Activated CD4-positive, alpha-beta T cell treated with anti-CD3 and anti-CD28 coated beads for 4 hours (primary cell): ENCODE measurements around the gene PAQR3.
A peak's percentile ranks its signal among the peaks of the same experiment; 100 is the strongest.

Source experiments
- DNase-seq, 2 donors: peaks; one replicate each; pipeline ENCODE4 v3.0.0-alpha.2; 2020

PAQR3 gene, protein sequence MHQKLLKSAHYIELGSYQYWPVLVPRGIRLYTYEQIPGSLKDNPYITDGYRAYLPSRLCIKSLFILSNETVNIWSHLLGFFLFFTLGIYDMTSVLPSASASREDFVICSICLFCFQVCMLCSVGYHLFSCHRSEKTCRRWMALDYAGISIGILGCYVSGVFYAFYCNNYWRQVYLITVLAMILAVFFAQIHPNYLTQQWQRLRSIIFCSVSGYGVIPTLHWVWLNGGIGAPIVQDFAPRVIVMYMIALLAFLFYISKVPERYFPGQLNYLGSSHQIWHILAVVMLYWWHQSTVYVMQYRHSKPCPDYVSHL

DNA sequence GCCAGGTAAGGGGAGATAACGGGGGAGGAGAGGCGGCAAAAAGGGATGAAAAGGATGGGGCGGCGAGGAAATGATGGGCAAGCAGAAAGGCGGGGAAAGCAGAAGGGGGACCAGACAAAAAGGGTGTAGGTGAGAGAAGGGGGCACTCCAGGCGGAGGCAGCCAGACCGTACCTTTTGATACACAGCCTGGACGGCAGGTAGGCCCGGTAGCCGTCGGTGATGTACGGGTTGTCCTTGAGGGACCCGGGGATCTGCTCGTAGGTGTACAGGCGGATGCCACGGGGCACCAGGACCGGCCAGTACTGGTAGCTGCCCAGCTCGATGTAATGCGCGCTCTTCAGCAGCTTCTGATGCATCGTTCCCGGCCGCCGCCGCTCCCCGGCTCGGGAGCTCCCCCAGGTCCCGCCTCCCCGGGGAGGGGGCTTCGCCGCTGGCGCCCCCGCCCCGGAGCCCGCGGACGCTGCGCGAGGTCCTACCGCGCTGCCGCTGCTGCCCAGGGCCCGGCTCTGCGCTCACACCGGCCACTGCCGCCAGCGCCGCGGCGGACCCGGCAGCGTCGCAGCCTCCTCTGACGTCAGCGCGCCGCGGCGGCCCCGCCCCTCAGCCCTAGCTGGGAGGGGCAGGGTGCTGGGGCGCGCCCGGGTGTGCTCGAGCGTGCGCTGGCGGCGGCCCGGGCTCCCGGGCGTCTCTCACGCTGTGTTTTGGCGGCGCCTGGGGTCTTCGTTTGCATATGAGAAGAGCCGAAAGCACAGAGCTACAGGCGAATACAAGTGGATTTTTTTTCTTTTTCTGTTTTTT, at the start of gene PAQR3:
TSS of gene PAQR3 (minus strand) at position 571 of the 799 bp plus-strand sequence. CDS start at position 357, 214 bp downstream.
- peak; percentile 82 to 85 for DNase-seq

DNA sequence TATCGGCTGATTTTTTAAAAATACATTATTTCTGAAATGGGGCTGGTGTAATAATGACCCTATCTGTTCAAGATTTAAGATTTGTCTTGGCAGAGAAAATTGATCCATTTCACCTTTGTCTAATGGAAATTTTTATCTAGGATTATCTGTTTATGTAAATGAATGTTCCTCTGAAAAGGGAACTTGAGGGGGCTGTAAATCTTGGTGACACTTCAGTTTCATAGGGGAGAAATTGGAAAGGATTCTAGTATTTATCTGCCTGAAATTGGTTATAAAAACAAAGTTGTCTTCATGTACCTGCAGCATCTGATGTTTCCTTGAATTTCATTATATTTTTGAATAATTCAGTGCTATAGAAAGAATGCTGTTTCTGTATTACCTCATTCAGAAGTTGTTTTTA, 48.4 kb upstream of the PAQR3 start:
- no peak for DNase-seq

DNA sequence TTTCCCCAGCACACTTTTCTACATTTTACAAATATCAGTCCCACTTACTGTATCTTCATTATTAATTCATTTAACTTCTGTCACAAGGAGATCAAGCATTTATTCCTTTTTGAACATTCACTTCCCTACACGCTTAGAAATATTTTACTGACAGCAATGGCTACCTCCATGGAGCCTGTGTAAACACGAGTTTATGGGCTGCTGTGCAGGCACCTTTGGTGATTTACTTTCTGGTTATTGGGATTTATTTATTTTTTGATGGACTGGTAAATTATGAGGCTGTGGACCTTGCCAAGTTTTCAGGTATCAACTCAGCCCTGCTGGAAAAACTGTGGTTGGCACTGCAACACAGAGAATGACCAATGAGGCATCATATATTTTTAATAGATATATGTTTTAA, 45.4 kb upstream of the PAQR3 start:
- no peak for DNase-seq

DNA sequence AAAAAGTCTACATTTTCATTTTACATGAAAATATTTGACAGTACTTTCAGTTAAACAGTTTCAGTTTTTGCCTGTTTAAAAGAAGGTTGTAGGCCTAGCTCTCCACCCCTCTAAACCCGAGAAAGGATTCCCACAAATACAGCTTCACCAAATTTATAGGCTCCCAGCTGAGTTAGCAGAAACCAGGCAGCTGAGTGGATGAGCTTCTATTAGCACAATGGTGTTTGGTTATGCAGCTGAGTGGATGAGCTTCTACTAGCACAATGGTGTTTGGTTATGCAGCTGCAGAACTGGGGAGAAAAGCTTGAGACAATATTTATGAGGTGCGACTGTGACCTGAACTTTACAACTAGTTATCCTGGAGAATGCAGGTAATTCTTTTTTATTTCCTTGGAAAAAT, 36.6 kb upstream of the PAQR3 start:
- DNase-seq = no peak

DNA sequence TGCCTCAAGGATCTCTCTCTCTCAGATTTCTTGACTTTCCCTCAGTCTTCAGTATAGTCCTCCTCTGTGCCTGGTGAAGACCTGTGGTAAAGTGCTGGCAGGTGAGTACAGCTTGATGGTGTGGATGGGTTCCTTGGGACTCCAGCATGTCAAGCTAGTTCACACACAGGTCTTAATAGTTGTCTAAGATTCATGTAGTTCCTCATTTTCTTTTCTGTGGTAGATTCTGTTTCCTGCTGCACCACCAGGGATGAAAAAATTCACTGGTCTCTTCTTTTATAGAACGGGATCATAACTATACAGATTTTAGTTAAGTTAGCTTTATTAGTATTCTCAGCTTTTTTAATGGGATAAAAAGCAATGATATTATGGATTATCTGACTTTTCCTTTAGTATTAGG, 32.5 kb upstream of the PAQR3 start:
- no peak for DNase-seq

DNA sequence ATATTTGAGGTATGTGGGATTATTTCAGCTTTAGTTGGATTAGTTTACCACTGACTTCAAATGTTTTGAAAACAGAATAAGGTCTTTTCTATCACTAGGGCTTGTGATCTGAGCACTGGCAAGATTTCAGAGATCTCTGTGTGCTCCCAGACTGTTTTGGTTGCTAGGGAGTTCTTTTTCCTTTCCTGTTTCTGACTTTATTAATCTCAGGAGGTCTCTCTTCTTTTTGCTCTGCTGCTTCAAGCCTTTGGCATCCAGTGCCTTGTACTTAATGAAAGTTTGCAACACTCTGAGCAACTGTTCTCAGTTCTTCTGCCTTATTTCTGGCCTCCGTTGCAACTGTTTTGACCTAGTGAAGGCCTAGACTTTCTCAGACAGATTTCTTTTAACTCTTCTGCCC, 32.1 kb upstream of the PAQR3 start:
- no peak for DNase-seq

DNA sequence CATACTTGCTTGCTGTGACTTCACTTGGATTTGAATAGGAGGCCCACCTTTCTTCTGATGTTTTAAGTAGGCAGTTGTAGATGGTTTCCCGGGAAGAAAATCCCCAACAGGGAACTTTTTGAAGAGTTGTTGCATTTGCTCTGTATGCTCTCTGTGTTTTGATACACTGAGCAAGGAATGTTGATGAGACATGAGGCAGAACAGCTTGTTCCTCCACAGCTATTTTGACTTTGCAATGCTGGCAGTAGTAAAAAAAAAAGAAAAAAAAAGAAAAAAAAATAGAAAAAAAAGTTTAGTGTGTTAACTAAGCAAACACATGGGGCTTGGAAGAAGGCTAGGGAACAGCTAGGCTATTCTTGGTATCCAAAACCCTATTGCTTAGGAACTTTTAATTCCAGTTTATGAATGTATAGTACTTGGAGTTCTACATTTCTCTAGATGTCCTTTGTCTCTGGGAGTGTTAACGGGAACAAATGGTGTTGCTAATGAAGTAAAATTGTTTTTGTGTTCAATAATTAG, 23.4 kb upstream of the PAQR3 start:
- no peak for DNase-seq

DNA sequence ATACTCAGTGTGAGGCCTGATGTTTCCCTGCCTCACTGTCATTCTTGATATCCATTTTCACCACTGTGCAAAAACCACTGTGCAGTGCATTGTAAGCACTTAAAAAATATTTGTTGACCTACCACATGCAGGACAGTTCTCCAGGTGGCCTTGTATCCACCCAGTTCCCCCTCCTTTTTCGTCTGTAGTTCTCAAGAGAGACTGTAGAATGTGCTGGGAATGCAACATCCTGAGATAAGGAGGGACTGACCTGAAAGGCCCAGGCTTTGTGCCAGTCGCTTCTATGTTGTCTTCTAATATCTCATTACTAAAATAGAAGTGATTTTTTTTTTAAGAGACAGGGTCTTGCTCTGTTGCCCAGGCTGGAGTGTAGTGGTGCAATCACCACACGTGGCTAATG, 21.7 kb upstream of the PAQR3 start:
- DNase-seq = no peak

DNA sequence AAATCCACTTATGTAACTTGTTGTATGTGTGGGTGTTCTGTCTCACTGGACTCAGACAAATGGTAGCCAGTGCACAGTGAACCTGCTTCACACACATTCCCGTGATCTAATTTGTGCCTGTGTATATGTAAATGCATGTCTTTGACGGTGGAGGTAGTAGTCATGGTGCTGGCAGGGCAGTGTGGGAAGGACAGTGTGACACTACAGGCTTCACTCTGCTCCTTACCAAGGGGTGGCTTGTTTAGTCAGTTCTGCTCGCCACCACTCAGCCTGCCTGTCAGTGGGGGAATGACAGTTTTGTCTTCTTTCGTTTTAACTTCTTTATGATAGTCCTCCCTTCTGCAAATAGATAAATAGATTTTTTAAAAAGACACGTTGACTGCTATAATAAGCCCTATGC, 17.7 kb upstream of the PAQR3 start:
- DNase-seq = no peak

DNA sequence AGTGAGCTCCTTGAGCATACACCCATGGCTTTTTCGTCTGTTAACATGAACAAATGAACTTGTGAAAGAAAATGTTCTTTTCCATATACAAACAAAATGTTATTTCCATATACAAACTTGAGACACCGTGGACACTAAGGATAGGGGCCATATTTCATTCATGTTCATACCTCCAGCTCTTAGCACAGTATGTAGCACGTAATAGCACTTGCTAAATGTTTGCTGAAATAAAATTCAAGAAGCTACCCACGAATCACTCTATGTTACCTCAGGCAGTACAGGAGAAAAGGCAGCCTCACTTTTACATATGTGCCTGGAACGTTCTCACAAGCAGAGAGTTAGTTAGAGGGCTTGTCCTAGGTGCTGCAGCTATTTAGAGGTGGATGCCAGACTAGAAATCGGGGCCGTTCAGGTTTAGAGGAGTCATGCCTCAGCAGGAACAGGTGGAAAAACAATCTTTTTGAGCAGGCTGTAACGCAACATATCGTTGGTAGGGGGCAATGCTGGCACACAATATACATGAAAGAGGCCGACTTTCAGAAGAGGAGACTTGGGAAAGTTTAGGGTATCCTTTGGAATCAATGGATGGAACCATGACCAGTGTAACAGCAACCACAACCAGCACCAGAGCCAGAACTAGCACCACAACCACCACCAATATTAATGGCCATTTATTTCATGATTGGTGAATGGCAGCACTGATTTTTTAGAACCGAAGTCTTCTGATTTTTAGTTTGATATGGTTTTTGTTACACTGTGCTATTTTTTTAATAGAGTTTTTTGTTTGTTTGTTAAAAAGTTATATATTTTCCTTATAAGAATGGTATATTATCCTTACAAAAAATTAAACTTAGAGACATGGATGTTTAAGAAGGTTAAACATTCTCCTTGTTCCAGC, 14.8 kb upstream of the PAQR3 start:
- no peak for DNase-seq

DNA sequence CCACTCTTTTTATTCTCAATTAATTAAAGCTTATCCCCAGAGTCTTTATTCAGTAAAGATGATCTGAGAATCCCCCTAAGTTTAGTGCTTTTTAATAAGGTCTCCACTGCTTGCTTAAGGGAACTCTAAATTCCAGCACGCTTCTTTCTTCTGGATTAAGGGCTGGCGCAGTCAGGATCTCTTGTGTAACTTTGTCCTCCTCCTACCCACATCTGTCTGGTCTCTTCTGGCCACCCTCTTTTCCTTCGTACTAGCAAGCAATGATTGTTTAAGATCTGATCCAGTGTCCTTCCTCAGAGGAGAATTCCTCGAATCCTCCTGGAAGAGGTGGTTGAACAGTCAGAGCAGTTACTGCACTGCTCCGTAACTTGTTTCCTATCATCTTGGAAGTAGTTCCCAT, 14.0 kb upstream of the PAQR3 start:
- DNase-seq = no peak

DNA sequence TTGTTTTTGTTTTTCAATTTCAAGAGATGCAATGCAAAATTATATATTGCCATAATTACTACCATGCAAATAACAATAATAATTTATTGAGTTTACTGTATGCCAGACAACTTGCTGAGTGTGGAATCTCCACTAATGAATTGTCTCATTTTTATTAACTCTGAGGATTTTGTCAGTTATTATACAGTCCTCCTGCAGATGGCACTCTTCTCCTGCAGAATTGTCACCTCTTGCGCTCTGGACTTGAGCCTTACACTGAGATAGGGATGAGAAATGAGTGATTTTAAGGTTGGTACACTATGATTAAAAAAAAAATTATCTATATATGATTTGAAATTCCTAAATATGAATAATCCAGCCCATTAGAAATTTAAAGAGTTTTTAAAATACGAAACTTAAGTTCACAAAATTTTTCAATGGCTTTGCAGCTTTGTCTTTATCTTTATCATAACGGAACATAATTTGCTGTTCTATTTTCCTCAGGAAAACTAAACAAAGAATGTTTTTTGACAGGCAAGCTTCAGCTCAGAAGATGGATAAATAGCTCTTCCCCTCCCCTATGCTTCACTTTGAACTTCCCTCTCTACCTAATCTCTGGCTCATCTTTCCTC, 12.7 kb upstream of the PAQR3 start:
- peak in 1 of 2 donors; percentile 26 for DNase-seq

DNA sequence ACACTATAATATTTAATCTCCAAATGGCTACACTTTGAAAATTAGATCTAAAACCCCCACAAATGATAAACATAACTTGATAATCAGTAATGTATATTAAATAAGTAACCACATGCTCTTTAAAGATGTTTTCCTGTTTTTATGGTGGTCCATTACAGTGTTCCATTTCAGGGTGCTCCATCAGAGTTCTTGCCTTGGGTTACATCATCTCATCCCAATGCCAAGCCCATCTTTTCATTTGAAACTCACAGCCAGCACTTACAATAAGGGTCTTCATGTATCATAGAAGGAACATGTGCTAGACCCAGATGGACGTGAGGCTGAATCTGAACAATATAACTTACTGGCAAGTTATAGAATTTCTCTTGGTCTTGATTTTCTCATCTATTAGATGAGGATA, 10.5 kb upstream of the PAQR3 start:
- DNase-seq = no peak

DNA sequence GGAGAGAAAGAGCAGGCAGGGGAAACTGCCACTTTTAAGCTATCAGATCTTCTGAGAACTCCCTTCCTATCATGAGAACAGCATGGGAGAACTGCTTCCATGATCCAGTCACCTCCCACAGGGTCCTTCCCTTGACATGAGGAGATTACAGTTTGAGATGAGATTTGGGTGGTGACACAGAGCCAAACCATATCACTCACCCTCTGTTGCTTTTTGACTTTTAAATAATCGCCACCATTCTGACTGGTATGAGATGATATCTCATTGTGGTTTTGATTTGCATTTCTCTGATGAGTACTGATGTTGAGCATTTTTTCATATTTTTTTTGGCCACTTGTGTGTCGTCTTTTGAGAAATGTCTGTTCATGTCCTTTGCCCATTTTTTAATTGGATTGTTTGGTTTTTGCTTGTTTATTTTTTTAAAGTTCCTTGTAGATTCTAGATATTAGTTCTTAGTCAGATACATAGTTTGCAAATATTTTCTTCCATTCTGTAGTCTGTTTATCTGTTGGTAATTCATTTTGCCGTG, 6.5 kb upstream of the PAQR3 start:
- no peak for DNase-seq

DNA sequence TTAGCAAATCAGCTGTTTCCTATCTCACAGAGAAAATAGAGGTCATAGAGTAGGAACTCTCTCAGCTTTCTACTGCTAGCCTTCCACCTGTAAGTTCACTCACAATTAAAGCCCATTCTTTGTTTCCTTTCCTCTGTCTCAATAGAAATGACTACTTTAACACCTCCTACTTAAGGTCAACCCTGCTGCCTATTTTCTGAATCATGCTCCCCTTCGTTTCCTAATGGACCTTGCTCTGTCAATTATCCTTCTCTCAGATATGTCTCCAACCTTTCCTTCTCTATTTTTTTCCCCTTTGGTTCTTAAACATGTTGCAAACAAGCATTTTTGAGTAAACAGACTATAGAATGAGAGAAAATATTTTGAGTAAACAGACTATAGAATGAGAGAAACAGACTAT, 5.1 kb upstream of the PAQR3 start:
- DNase-seq = no peak

DNA sequence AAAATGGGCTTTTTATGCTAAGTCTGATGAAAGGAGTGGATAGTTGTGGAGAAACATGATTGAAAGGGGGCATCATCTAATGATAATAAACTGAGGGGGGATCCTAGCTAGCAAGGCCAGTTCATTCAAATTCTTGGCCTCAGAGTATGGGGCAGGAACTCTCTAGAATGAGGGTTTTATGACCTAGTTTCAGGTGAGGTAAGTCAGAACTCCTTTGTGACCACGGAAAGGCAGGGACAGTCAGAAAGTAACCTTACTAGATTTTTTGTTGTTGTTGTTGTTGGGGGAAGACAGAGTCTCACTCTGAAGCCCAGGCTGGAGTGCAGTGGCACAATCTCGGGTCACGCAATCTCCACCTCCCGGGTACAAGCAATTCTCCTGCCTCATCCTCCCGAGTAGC, 1.5 kb upstream of the PAQR3 start:
- no peak for DNase-seq

DNA sequence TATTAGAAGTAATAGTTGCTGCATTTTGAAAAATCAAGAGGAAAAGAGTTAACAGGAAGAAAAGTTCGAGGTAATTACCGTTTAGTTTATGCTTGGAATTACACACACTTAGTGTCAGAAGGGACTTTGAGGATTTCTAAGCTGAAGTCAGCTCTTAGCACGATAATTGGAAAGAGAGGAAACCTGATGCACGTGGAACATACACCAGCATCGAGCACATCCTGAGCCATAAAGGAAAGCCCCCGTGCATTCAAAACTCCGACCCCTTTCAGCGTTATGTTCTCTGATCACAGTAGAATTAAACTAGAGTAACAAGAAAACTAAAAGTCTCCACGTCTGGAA, 400 bp upstream of the PAQR3 start:
- DNase-seq = no peak

DNA sequence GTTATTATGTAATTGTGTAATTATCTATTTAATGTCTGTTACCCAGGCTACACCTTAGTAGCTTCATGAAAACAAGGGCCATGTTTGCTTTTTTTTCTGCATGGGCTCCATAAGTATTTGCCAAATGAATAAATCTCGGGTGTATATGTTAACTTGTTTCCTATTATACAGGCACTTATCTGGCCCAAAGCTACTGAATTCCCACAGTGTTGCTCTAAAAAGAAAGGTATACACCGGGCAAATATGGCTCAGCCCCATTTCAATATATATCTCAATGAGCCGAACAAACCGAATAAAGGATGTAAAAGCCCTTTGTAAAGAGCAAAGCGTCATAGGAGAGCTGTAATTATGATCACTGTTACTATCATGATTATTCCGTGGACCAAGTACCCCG, 767 bp downstream of the PAQR3 start:
- no peak for DNase-seq

DNA sequence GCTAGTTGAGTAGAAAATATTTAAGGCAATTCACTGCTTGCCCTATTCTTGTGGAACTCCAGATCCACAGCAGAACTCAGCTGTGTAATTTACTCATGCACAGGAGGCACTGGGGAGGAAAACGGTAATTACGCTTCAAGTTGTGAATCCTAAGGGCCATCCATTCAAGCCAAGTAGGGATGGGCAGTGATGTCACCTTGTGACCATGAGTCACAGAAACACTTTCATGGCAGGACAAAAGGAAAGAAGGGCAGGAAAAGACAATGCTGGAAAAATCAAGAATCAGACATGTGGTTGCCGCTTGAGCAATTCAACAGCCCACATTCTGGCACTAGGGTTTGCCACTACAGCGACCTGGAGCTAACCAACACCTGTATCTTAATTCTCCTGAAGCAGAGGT, 1.4 kb downstream of the PAQR3 start:
- DNase-seq = no peak

DNA sequence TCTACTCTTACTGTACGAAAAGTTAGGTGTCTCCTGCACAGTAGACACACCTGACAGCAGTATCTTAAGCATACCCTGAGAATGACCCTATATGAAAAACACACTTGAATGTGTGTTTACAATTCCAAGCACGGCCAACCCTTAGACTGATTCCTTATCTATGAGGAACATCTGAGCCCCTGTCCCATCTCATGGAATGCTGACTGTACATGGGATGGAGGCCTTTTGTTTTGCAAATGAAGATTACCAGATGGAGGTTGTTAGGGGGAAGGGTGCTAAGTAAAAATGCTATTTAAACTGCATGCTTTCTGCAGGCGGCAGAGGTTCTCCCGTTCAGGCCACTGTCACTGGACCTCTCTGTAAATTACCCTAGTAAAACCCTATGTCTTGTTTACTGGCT, 2.2 kb downstream of the PAQR3 start:
- no peak for DNase-seq

DNA sequence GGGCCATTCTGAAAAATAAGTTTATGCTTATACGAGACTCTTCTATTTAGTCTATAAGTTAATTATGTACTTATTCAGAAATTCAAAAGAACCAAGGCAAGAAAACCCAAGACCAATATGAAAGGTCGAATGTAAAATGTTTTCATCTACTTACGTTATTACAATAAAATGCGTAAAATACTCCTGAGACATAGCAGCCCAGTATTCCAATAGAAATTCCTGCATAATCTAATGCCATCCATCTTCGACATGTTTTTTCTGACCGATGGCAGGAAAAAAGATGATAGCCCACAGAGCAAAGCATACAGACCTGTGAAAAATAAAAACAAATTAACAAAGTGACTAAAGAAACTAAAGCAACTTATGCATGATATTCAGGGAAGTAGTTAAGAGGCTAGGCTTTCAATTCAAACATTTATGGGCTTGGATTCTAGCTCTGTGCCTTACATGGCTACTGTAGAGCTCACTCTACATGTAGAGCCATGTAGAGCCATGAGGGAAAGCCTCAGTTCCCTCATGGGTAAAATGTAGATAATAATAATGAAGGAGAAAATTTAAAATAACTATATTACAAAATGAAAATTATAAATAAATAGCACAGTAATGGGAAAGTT, 9.1 kb downstream of the PAQR3 start:
- DNase-seq = no peak

DNA sequence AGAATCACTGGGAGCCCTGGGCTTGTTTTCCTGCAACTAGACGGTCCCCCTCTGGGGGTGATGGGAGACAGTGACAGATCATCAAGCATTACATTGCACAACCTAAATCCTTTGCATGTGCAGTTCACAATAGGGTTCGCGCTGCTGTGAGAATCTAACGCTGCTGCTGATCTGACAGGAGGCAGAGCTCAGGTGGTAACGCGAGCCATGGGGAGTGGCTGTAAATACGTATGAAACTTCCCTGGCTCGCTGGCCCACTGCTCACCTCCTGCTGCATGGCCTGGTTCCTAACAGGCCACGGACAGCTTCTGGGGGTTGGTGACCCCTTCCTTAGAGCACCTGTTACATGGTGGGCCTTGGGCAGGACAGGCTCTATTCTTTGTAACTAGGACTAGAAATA, 10.4 kb downstream of the PAQR3 start:
- no peak for DNase-seq
